Amniotic epithelial cell (primary cell): ENCODE data around the gene PARVB.

Source experiments
- DNase-seq: peaks from one replicate; pipeline ENCODE4 v3.0.0-alpha.2; 2010; ENCODE audit warnings: low read depth

The PARVB gene

DNA sequence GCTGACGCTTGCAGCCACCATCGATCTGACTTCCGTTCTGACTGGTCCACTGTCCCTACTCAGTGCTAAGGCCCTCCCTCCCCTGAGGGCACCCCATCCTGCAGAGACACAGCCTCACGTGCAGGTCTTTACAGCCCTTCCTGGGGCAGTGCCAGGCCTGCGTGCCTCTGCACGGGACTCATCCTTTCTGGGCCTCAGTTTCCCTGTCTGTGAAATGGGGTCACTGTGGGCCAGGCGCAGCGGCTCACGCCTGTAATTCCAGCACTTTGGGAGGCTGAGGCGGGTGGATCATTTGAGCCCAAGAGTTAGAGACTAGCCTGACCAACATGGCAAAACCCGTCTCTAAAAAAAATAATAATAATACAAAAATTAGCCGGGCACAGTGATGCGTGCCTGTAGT is 138.9 kb downstream of the PARVB start:
- no peak for DNase-seq

DNA sequence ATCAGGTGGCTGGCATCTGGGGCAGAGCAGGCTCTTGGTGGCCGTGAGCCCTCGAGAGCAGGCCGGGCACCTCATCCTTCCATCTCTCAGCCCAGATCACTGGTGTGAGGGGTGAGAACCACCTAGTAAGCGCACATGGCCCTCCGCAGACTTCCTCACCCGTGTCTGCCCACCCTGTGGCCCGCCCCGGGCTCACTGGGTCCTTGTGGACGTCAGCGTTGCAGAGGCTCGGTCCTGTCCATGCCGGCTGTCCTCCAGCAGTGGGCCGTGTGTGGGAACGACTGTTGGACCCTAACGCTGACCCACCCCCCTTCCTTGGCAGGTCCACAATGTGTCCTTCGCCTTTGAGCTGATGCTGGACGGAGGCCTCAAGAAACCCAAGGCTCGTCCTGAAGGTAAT is 139.4 kb downstream of the PARVB start:
- no peak for DNase-seq

DNA sequence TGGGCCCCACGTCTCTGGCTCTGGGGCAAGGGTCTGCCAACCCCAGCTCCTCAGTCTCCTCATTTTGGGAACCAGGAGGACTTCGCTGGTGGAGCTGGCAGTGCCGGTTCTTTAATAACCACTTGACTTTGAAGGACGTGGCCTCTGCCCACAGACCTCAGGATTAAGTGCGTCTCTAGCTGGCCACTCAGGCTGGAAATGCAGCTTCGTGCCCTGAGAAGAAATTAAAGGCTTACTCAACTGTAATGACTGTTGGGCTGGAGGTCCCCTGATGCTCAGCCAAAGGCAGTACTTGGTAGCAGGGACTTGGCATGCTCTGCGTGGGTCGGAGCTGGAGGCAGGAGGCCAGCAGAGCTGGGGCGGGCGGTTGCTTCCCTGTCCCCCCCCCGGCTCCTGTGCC is 139.9 kb downstream of the PARVB start:
- no peak for DNase-seq

DNA sequence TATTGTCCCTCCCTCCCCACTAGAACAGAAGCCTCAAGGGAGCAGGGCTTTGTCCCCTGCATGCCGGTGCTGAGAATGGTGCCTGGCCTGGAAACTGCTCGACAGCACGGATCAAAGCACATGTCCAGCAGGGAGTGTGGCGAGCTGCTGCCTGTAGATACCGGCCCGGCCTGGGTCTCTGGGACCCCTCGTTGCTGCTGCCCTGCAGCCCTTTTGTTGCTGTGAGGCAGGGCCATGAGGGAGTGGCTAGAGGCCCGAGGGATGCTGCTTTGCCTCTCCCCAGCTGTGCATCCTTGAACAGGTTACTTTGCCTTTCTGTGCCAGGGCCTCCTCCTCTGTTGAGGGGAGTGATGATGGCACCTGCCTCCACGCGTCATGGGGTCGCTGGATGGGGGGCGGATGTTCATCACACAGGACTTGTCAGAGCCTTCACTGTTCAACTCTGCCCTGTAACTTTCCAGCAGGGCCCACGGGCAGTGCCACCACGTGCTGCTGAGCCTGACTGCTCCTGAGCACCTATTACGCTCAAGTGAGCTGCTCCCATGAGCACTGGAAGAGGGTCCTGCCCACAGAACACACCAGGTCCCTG is 141.3 kb downstream of the PARVB start:
- DNase-seq: no peak

DNA sequence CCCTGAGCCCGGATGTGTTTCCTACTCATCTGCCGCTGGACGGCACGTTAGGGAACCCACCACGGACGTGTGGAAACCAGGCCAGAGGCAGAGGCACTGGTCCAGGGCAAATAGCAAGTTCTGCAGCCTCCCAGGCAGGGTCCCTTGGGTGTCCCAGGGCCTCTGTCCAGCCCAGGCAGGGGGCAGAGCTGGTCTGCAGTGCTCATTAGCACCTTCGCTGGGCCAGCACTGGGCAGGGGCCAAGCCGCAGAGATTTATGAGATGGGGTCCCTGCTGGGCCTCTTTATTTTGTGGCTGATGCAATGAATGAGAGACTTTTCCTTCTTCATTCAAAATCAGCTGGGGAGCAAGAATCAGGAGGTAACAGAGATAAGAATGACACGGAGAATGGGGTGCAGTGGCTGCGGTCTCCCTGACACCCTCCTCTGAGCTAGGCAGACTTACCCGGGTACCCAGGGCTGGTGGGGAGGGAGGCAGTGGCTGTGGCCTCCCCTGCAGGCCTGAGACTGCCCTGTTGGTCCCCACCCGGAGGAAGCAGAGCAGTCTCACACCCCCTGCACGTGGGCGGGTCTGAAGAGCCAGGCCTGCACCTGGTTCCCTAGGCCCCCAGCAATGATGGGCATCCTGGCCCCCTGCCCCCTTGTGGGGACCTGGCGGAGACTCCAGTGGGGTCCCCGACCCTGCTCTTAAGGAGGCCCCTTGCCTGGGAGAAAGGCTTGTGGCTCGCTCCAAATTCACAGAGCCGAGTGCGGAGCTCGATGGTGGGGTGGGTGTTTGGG is 142.6 kb downstream of the PARVB start:
- DNase-seq: no peak

DNA sequence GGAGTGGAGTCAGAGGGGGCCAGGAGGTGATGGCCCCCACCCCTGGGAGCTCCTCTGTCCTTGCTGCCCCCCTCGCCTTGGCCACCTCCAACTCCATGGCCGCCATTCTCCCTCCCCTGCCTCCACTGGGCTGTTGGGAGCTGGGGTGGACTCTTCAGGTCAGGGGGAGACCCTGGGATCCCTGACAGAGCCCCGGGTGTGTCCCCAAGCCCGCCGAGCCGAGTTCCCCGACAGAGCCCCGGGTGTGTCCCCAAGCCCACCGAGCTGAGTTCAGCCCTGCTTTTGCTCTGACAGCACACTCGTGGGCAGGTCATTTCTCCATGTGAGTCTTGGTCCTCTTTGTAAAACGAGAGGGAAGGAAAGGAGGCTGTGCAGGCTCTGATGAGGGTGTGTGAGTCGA is 143.4 kb downstream of the PARVB start:
- DNase-seq: no peak

DNA sequence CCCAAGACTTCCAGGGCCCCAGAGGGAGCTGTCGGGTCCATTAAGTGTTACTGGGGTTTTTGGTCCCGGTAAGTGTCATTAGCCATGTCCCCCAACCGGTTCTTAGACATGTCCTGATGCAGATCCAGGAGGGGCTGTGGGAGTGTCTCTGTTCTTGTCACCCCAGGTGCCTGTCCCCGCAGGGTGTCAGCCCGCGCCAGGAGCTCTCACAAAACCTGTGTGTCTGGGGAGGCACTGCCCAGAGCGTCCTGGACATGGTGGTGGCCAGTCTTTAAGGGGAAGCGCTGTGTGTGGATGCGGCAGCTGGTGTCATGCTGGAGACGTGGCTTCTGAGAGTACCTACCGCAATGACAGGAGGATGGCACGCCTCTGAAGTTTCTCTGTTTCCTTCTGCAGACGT is 144.1 kb downstream of the PARVB start:
- no peak for DNase-seq

DNA sequence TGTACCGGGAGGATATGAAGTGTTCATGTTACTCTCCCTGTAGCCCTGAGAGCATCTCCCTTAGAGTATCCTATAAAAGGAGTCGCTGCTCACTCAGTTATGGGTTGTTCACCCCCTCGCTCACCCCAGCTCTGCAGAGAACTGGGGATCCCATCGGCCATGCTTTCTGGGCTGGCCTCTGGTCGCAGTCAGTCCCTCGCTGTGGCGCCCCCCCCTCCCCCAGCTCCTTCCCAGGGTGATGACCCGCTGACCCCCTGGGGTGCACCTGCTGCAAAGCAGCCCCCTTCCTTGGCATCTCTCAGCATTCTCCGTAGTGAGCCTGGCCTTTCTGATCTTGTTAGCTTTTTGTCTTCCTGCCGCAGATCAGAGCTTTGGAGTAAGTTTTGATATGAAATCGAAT is 146.4 kb downstream of the PARVB start:
- DNase-seq: no peak

DNA sequence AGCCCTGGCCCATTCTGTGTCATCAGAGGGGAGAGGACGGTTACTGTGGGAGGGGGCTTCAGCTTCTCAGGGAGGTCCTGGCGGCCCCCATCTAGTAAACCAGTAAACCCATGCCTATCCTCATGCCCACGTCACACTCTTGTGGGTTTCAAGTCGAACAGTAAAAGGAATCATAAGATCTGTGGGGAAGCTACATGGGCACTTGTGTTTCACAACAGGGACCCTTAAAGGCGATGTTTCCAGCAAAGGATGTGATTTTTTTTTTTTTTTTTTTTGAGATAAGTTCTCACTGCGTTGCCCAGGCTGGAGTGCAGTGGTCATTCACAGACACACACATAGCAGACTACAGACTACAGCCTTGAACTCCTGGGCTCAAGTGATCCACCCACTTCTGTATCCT is 147.5 kb downstream of the PARVB start:
- DNase-seq: no peak

DNA sequence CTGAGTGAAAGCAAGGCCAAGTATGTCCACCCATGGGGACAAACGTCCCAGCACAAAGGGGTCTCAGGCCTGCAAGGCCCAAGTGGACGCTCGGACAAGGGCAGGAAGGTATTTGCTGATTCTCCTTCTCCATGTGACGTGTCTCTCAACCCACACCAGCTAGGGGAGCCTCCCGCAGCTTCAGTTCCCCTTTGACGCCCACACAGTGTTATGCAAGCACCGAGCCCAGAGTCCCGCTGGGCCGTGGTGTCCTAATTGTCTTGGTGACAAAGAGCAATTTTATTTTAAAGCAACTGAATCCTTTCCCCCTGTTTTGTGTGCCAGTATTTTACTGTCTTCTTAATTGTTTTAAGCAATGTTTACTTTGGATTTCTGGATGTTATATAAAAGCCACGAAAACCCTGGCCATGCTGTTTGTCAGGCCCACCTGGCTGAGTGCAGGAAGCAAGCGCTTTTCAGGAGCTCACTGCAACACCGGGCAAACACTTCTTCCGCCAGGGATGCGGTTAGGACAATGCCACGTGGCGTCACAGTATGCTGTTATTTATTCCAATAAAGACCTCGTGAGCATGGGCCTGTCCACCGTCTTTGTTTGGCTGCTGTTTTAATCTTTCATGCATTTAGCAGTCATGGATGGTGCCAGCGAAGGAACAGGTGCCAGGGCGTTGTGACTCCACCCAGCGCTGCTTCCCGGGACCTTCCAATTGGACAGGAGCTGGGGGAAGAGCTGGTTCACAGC is 148.4 kb downstream of the PARVB start:
- no peak for DNase-seq

DNA sequence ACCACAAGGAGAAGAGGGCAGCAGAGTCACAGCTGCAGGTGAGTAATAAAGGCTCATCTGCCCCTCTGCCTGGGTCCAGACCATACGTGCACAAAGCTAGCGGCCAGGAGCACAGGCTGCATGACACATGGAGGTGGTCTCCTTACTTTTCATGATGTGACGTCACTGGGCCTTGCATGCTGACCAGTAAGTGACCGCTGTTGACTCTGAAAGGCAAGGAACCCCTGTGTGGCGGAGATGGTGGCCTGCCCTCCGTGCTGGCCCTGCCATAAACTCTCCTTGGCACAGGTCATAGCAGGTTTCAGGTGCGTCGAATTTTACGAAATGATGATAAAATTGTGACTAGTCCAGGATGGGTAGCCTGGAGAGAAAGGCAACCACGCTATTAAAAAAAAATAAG is 149.1 kb downstream of the PARVB start:
- DNase-seq: no peak

DNA sequence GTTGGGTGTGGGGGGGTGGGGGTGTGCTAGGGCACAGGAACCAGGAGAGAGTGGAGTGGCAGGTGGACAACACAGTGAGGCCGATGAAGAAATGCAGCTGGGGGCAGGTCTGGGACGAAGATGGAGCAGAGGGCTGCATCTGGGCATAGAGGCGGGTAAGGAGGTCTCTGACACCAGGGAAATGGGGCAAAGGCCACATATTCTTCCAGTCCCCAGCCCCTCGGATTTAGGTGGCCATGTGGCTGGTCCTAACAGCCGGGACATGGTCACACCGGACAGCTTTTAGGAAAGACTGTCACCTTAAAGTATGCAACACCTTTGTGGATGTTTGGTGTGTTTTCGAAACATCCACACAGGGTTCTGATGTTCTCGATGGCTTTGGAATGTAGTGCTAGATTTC is 151.6 kb downstream of the PARVB start:
- no peak for DNase-seq

DNA sequence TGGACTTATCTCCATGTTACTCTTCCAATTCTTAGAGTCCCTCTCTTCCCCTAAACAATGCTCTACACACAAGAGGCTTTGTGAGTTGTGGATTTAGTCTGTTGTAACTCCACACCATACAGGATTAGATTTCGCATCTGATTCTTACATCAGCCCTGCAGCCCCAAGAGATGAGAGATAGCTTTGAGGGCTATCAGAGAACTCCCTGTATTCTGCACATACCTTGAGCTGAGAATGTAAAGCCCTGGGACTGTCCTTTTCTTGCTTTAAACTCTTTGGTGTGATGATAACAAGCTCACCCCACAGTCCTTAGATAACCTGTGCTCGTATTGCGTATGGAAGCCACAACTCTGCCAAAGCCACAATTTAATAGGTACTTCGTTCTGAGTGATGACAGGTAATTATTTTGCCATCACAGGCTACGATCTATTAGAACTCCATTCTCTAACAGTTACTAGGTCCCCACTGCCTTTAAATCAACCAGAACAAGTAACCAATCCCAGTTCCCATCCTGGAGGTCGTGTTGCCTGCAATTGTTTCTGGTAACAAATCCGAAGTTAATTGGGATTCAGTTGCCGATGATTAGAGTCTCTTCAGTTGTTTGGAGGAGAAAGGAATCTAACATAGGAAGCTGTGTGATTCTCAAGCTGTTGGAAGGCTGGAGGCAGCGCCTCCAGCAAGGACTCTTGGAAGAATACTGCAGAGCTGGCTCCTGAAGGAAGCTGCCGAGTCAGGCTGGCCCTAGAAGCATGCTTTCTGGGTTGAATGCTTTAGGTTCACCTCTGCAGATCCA is 155.3 kb downstream of the PARVB start:
- no peak for DNase-seq

DNA sequence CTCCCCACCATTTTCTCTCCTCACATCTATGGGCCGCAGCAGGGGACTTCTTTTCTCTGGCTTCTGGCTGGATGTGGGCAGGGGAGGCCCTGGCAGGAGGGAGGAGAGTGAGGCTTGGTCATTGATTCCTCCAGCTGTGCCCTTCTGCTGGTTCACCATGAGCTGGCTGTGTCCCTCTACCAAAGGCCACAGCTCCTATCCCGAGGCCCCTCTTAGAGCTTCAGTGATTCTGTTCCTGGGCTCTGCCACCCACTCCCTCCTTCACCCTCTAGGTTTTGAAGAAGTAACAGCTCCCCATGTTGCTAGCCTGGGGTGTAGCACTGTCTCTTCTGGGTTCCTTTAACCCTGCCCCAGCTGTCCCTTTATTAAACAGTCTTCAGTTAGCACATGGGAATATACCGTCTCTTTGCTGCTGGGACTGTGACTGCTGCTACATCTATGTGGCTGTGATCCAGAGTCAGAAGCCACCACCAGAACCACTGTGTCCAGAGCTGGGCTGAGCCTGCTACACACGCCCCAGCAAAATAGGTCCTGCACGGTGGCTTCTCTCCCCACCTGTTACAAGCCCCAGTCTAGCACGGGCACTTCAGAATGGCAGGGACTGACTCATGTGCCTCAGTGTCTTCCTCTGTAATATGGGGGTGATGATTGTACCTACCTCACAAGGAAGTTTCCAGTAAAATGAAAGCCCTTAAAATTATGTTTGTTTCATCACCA is 156.0 kb downstream of the PARVB start:
- DNase-seq: no peak

DNA sequence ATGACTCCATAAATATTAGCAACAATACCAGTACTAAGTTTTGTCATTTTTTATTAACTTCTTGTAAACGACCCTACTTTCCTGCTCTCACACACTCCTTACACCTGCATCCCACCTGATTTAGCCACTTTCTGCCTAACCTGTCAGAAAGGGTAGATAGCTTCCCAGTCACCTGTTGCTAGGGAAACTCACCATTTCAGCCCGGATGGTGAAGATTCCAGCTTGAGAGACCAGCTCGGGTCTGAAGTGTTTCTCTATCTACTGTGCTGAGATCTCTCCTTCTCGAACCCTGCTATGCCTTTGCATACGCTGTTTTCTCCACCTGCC is 156.6 kb downstream of the PARVB start, which contains the start of gene PARVG:
TSS of gene PARVG (plus strand) at position 220 of the 327 bp plus-strand sequence. CDS start 2,405 bp downstream, outside the sequence.
- DNase-seq: no peak

DNA sequence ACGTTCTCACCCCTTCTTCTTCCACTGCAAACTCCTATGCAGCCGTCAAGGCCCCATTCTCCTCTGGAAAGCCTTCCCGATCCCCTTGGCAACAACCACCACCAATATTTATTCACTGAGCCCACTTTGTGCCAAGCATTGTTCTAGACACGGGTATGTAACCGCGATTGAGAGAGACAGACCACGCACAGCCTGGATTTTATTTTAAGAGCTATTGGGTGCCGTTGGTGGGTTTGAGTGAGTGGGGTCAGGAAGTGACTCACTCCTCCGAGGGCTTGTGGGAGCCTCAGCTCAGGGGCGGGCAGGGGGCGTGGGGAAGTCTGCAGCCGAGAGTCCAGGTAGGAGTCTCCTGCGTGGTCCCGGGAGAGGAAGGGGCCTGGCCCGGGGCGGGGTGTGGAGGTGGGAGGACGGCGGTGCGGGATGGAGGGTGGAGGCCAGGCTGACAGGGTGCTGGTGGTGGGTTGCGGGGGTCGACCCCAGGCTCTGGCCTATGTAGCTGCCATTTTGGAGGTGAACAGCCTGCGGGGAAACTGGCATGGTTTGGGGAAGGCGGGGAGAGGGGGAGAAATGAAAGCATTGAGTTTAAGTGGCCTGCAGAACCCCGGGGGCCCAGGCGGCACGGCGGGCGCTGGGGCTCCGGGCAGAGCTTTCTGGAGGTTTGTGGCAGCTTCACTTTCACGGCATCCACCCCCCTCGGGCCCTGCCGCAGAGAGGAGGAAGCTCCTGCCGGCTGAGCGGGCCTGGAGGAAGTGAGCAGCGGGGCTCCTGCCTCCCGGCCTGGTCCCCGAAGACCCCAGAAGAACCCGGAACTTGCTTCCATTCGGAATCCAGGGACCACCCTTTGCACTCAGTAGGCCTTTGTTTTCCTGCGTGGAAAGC is 157.2 kb downstream of the PARVB start:
- DNase-seq: no peak

DNA sequence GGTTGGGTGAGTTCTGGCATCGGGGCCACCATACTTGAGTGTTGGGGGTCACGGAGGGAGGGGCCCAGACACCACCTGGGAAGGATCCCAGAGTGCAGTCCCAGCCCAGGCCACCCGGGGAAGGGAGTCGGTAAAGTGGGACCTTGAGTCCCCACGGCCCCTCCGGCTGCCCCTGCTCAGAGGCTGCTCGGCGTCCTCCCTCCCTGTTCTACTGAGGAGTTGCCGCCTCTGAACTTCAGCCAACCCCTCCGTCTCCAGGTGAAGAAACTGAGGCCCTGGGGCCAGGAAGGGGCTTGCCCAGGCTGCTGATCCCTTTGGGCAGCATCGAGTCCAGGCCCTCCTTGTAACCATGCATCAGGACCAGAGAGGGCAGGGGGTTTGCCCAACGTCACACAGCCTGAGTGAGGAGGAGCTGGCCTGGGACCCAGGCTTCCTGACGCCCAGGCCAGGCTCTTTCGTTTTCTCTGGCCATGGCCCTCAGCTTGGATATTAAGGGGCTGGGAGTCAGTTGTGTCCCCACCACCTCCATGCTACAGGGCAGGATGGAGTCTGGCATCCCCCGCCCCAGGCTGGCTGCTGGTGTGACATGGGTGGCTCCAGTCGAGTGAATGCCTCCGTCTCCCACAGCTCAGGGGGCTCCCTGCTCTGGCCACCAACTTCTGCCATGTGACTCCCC is 157.9 kb downstream of the PARVB start:
- no peak for DNase-seq

DNA sequence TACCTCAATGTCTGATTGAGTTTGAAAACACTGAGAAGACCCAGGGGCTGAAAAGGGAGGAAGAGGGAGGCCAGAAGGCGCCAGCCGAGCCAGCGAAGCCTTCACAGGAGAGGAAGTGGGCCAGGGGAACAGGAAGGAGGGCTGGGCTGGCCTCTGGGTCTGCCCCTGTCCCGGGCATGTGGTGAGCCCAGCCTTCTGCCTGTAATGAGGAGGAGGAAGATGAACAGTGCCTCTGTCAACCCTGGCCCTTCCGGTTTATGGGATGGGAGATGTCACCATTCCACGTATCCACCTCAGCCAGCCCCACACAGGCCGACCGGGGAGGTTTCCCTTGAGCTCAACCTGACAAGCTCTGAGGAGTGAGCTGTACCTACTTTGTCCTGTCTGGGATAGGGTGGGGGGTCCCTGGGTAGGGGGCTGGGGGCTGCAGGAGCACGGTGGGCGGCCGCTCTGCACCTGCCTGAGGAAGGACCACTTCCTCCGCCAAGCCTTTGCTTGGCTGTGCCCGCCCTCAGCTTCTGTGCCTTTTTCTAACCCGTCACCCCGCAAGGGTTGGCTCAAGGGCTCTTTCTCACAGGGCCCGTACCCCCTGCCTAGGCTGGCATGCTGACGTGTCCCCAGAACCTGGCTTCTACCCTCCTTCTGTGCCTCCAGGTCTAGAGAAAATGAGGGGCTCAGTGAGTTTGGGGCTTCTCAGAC is 158.6 kb downstream of the PARVB start:
- no peak for DNase-seq

DNA sequence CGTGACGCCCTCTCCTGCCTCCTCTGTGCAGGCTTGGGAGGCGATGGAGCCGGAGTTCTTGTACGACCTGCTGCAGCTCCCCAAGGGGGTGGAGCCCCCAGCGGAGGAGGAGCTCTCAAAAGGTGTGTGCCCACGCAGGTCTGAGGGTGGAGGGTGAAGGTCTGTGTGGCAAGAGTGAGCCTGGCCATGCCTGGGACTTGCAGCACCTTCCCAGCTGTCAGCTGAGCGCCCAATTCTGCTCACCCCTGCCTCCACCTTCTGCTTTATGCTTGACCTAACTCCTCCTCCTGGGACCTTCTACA is 159.1 kb downstream of the PARVB start:
- no peak for DNase-seq

DNA sequence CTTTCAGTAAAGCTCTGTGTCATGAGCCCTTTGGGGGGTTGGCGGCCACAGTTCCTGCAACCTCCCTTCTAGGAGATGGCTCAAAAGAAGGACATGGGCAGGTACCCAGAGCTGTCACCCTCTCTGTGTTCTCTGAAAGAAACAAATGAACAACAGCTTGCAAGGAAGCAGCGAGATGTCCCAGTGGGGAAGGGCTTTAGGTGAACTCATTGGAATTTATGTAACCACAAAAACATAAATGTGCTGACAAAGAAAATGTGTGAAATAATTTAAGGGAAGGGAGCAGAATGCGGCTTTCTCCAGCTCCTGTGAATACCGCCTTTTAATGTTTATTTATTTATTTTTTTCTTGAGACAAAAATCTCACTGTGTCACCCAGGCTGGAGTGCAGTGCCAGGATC is 159.9 kb downstream of the PARVB start:
- DNase-seq: no peak
